Ovary (tissue), 9 donors: Measurements from ENCODE around the gene KCNIP4. TPM values are rescaled to one million over a fixed set of nuclear protein-coding genes. Genes with fewer than 3 reads are reported as not detected.

ENCODE experiments used
- DNase-seq, 5 donors: peaks; one replicate each; pipeline ENCODE4 v3.0.0-alpha.2; 2019 to 2020
- H3K27ac ChIP-seq, 2 donors: fragments of 200-600 bp; one replicate each; pipeline versions ENCODE4 v1.5.1 to v1.8.0; 2019 to 2022
- H3K27me3 ChIP-seq: fragments of 200-600 bp; one replicate; pipeline ENCODE4 v1.8.0; 2022
- H3K36me3 ChIP-seq: fragments of 200-600 bp; sonication (generic); one replicate; pipeline ENCODE4 v1.5.1; 2019
- H3K4me1 ChIP-seq: one replicate; pipeline ENCODE4 v1.8.1; 2013; ENCODE audit warnings: mild to moderate bottlenecking, moderate library complexity; ENCODE audit not compliant: insufficient read depth
- H3K4me3 ChIP-seq: fragments of 200-600 bp; sonication (generic); one replicate; pipeline ENCODE4 v1.5.1; 2017
- H3K9me3 ChIP-seq, 2 donors: fragments of 200-600 bp in 1 of 2; sonication (generic) in 1 of 2; one replicate each; pipeline versions ENCODE4 v1.5.1 to v1.8.1; 2013 to 2019; ENCODE audit warnings: mild to moderate bottlenecking in 1 of 2, moderate library complexity in 1 of 2
- CTCF ChIP-seq, 3 donors: fragments of 450-650 bp in 2 of 3; fragments of 200-600 bp in 1 of 3; IDR thresholded peaks; one replicate each; pipeline versions ENCODE4 v1.5.1 to v1.8.0; 2016 to 2022; ENCODE audit warnings: antibody characterized with exemption in 3 of 3, mild to moderate bottlenecking in 1 of 3
- EP300 ChIP-seq: sonication (generic); formaldehyde crosslinking; IDR thresholded peaks from one replicate; pipeline ENCODE4 v1.6.1; 2017; ENCODE audit warnings: antibody characterized with exemption
- POLR2A ChIP-seq: fragments of 450-650 bp; IDR thresholded peaks from one replicate; pipeline ENCODE4 v1.6.1; 2017; ENCODE audit warnings: antibody characterized with exemption, mild to moderate bottlenecking, moderate library complexity
- WGBS, 3 donors: extraction: QIAGEN DNeasy Blood & Tissue Kit in 1 of 3; methylation state at CpG; one replicate each; pipeline versions ENCODE4 v1.1.5 to v1.1.7; 2013 to 2017; 5-methylcytosine and 5-hydroxymethylcytosine counted together
- intact Hi-C, 4 donors: fragments of 100-400 bp; cut with DNase I; formaldehyde crosslinking; loops; one replicate each; pipeline versions ENCODE4 v1.11.0 to v1.15.1; 2022 to 2023
- polyA plus RNA-seq, 2 donors: library from polyadenylated mRNA; stranded (reverse); fragments of 200-250 nt in 1 of 2; fragments of 350-450 nt in 1 of 2; fragmentation: Illumina TruSeq in 1 of 2; extraction: RNeasy Lipid Tissue Mini Kit (QIAGEN cat#74804) in 1 of 2; gene quantifications; one replicate each; pipeline ENCODE4 v1.2.3, GENCODE V29; 2013 to 2014
- total RNA-seq, 7 donors: library from RNA; depleted of rRNA in 2 of 7; stranded (reverse); fragments of >200 nt in 2 of 7; fragmentation: NEBNext Ultra II Directional in 3 of 7; extraction: Animal tissue kit (Norgen Biotek cat#: 25700) in 3 of 7; gene quantifications; one replicate each; pipeline versions ENCODE4 v1.1.0 to v1.2.4, GENCODE V29; 2016 to 2023
- donor health status: DM: no; HTN: no; CAD: no; lungs with moderate emphysema.
- donor health status: DM: no; HTN: no; CAD: no.
- donor health status: Bipolar disorder and iron deficiency.
- donor health status: DM: yes; HTN: yes; CAD: no.
- donor health status: DM: no; HTN: no; CAD: no.
- donor health status: DM: yes; HTN: yes; CAD: no.

KCNIP4 gene
- total and polyA plus RNA-seq, 9 donors, result 0.11 to 3.9 (median 0.93) TPM; not detected in 1

- no peak for DNase-seq
- intact Hi-C loops, result no loop called here
- Histone ChIP-seq H3K4me1 (peaks cover 3% of the 10 kb centered on the region), H3K27ac (no peak overlapping the region), H3K4me3 (peak overlapping the region; percentile 46), H3K9me3 (no peaks in the 10 kb centered on the region), H3K27me3 (no peaks in the 10 kb centered on the region), H3K36me3 (no peaks in the 10 kb centered on the region)
- WGBS, 3 donors, result 7 to 14% (median 8%) methylated on average over 18 of the region's 18 CpGs
- TF ChIP-seq CTCF (IDR thresholded peaks at IDR 0.05), result no peak
- no peak for TF ChIP-seq POLR2A
- no peak for TF ChIP-seq EP300
Observed at GRCh38 chr4:21947791-21948346, 703 bp downstream of the KCNIP4 start.

- H3K27ac ChIP-seq, result no peak overlapping the region
- TF ChIP-seq POLR2A, result no peak
- no peak for TF ChIP-seq CTCF (IDR thresholded peaks at IDR 0.05)
- no peak for TF ChIP-seq EP300
- no peaks in the 10 kb centered on the region for H3K36me3 ChIP-seq
- H3K9me3 ChIP-seq, result no peaks in the 10 kb centered on the region
- no peak overlapping the region for H3K4me3 ChIP-seq
- 49 to 72% (median 58%) methylated on average over 6 of the region's 6 CpGs for WGBS, 3 donors
- H3K27me3 ChIP-seq, result no peaks in the 10 kb centered on the region
- intact Hi-C loops, result no loop called here
- peaks cover 3% of the 10 kb centered on the region for H3K4me1 ChIP-seq
- no peak for DNase-seq
Observed at GRCh38 chr4:21946858-21947257, 1.7 kb downstream of the KCNIP4 start.

GRCh38 chr4:21921526-21922180 lies 26.9 kb downstream of the KCNIP4 start:
- no peak for DNase-seq

GRCh38 chr4:21915761-21916160 lies 32.8 kb downstream of the KCNIP4 start:
- WGBS, 3 donors, result 14 to 47% (median 31%) methylated on average over 3 of the region's 3 CpGs
- no peak overlapping the region for H3K27ac ChIP-seq
- TF ChIP-seq CTCF (IDR thresholded peaks at IDR 0.05), result no peak
- no peak for TF ChIP-seq EP300
- no peak for TF ChIP-seq POLR2A
- no peaks in the 10 kb centered on the region for H3K4me1 ChIP-seq
- H3K9me3 ChIP-seq, result no peaks in the 10 kb centered on the region
- H3K27me3 ChIP-seq, result no peaks in the 10 kb centered on the region
- intact Hi-C loops, result no loop called here
- no peaks in the 10 kb centered on the region for H3K36me3 ChIP-seq
- H3K4me3 ChIP-seq, result no peak overlapping the region
- no peak for DNase-seq

More at GRCh38 chr4:21921526-21922180, 26.9 kb downstream of the KCNIP4 start:
- intact Hi-C loops, result no loop called here
- no peaks in the 10 kb centered on the region for H3K36me3 ChIP-seq
- H3K4me1 ChIP-seq, result no peaks in the 10 kb centered on the region
- H3K9me3 ChIP-seq, result no peaks in the 10 kb centered on the region
- 84 to 90% (median 88%) methylated on average over 3 of the region's 3 CpGs for WGBS, 3 donors
- H3K27me3 ChIP-seq, result no peaks in the 10 kb centered on the region
- H3K4me3 ChIP-seq, result no peak overlapping the region
- TF ChIP-seq EP300 (no peak), POLR2A (no peak), CTCF (IDR thresholded peaks at IDR 0.05) (no peak)
- H3K27ac ChIP-seq, result no peak overlapping the region
